ENCODE data around the gene ERVFRD-1.

Gene ERVFRD-1

DNA sequence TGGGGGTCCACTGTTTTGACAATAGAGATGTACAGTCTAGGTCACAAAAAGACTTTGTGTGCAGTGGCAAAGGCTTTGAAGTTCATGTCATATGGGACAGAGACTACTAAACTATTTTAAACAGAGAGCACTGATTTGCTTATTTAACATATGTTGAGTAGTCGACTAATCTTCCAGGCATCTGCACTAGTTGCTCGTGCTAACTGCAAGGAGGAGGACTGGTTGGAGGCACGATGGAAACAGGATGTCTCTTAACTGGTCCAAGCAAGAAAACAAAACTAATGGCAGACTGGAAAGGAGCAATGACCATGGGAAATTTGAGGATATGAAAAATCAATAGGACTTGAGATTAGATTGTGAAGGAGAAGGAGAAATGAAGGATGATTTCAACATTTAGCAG, 28.5 kb upstream of the ERVFRD-1 start:
- H3F3A ChIP-seq (ENCODE audit: insufficient read depth, low read length): no peaks in the 10 kb centered on the region
- TF ChIP-seq EZH2phosphoT487 (IDR thresholded peaks at IDR 0.05; ENCODE audit: low read length): no peak
- TF ChIP-seq, protein P1, sequence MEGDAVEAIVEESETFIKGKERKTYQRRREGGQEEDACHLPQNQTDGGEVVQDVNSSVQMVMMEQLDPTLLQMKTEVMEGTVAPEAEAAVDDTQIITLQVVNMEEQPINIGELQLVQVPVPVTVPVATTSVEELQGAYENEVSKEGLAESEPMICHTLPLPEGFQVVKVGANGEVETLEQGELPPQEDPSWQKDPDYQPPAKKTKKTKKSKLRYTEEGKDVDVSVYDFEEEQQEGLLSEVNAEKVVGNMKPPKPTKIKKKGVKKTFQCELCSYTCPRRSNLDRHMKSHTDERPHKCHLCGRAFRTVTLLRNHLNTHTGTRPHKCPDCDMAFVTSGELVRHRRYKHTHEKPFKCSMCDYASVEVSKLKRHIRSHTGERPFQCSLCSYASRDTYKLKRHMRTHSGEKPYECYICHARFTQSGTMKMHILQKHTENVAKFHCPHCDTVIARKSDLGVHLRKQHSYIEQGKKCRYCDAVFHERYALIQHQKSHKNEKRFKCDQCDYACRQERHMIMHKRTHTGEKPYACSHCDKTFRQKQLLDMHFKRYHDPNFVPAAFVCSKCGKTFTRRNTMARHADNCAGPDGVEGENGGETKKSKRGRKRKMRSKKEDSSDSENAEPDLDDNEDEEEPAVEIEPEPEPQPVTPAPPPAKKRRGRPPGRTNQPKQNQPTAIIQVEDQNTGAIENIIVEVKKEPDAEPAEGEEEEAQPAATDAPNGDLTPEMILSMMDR (IDR thresholded peaks at IDR 0.05; ENCODE audit: low read length): no peak
- TF ChIP-seq EZH2 (optimal IDR thresholded peaks at IDR 0.05; ENCODE audit: low read depth, low read length): no peak
- no peaks in the 10 kb centered on the region for H4K20me1 ChIP-seq (ENCODE audit: insufficient read depth, low read length)
- H3K4me1 ChIP-seq (ENCODE audit: low read length): no peaks in the 10 kb centered on the region
- H3K79me2 ChIP-seq (ENCODE audit: low read length): no peaks in the 10 kb centered on the region
- no peak overlapping the region for H3K27ac ChIP-seq (ENCODE audit: low read length)
- no peaks in the 10 kb centered on the region for H3K9me2 ChIP-seq (replicated peaks; ENCODE audit: insufficient read depth, low read length)
- H3K4me3 ChIP-seq (ENCODE audit: low read length): no peak overlapping the region
- H3K4me2 ChIP-seq (ENCODE audit: low read depth, low read length): no peak overlapping the region
- H3K36me3 ChIP-seq (replicated peaks; ENCODE audit: insufficient read depth, low read length): 0 out of 2 replicates have a peak, but pooled peaks cover 4% of the 10 kb centered on the region
- DNase-seq: no peak
- H3K9ac ChIP-seq (ENCODE audit: low read length): no peak overlapping the region
- H2AFZ ChIP-seq (ENCODE audit: low read length): no peak overlapping the region
- H3K27me3 ChIP-seq (replicated peaks; ENCODE audit: insufficient read depth, low read length): no peaks in the 10 kb centered on the region
- H3K9me3 ChIP-seq (replicated peaks; ENCODE audit: insufficient read depth, low read length): no peaks in the 10 kb centered on the region

DNA sequence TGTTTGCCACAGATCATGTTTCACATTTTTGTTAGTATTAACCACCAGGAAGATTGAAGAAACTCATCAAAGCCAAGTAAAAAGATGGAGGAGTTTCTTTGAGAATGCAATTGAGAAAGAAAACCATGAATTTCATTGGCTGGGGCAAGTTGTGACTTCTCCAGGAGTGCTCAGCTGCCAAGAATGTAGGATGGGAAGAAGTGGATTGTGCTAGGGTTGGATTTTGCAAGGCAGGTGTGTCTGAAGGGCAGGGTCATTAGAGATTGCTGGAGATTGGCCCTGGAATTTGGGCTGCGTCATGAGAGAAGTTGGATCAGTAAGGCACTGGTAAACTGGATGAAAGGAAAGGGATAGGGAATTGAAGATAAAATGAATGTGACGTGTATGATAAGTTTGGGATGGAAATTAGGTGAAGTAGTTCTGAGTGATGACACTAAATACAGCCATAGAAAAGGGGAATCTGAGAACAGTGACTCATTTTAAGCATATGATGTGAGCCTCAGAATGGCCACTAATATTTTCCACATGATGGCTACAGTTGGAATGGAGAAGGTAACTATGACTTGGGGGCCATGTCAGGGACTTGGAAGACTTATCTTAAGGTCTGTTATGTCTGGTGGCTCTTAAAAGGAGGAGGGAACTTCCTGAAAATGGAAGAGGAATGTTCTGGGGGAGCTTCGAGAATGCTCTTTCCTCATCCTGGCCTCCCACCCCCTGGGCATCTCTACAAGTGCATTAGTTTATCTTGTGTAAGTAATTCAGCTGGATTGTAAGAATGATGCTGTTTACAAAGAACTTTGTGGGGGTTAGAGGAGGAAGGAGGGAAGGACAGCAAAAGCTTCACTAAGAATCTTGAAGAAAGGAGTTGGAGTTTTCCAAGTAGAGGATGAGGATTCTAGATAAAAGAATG, 27.8 kb upstream of the ERVFRD-1 start:
- Histone ChIP-seq H3K36me3 (replicated peaks; ENCODE audit: insufficient read depth, low read length) (0 out of 2 replicates have a peak, but pooled peaks cover 7% of the 10 kb centered on the region), H3K79me2 (ENCODE audit: low read length) (no peaks in the 10 kb centered on the region), H3K9me3 (replicated peaks; ENCODE audit: insufficient read depth, low read length) (no peaks in the 10 kb centered on the region), H3K9ac (ENCODE audit: low read length) (no peak overlapping the region), H3K27ac (ENCODE audit: low read length) (no peak overlapping the region), H3K4me3 (ENCODE audit: low read length) (no peak overlapping the region), H3F3A (ENCODE audit: insufficient read depth, low read length) (no peaks in the 10 kb centered on the region), H3K4me2 (ENCODE audit: low read depth, low read length) (no peak overlapping the region), H3K27me3 (replicated peaks; ENCODE audit: insufficient read depth, low read length) (no peaks in the 10 kb centered on the region), H3K9me2 (replicated peaks; ENCODE audit: insufficient read depth, low read length) (no peaks in the 10 kb centered on the region), H2AFZ (ENCODE audit: low read length) (no peak overlapping the region), H4K20me1 (ENCODE audit: insufficient read depth, low read length) (no peaks in the 10 kb centered on the region), H3K4me1 (ENCODE audit: low read length) (no peaks in the 10 kb centered on the region)
- TF ChIP-seq EZH2 (optimal IDR thresholded peaks at IDR 0.05; ENCODE audit: low read depth, low read length) (no peak), EZH2phosphoT487 (IDR thresholded peaks at IDR 0.05; ENCODE audit: low read length) (no peak)
- TF ChIP-seq, protein P1 (IDR thresholded peaks at IDR 0.05; ENCODE audit: low read length): no peak
- no peak for DNase-seq

DNA sequence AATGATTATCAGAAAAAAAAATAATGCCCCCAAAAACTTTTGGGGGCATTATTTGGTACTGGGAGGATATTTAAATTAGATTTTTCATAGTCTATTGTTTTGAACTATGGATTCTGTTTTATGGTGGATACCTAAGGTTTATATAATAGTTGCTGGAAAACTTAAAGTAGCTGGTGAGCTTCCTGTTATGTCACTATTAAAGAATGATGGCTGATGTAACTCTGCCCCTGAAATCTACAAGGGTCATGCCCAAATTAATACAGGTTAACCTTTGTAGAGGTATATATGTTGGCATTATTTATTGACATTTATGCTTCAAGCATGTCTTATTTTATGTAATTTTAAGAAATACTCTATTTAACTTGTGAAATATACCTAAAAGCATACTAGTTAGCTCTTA, 25.3 kb upstream of the ERVFRD-1 start:
- no peak overlapping the region for H3K4me2 ChIP-seq (ENCODE audit: low read depth, low read length)
- no peak overlapping the region for H3K27ac ChIP-seq (ENCODE audit: low read length)
- H4K20me1 ChIP-seq (ENCODE audit: insufficient read depth, low read length): no peaks in the 10 kb centered on the region; the same call in 1 of the 2 replicates
- no peak overlapping the region for H2AFZ ChIP-seq (ENCODE audit: low read length)
- no peaks in the 10 kb centered on the region for H3K9me2 ChIP-seq (replicated peaks; ENCODE audit: insufficient read depth, low read length)
- H3K79me2 ChIP-seq (ENCODE audit: low read length): peaks cover 10% of the 10 kb centered on the region
- H3K9ac ChIP-seq (ENCODE audit: low read length): no peak overlapping the region
- no peaks in the 10 kb centered on the region for H3F3A ChIP-seq (ENCODE audit: insufficient read depth, low read length)
- no peaks in the 10 kb centered on the region for H3K4me1 ChIP-seq (ENCODE audit: low read length)
- no peaks in the 10 kb centered on the region for H3K9me3 ChIP-seq (replicated peaks; ENCODE audit: insufficient read depth, low read length)
- 0 out of 2 replicates have a peak, but pooled peaks cover 7% of the 10 kb centered on the region for H3K36me3 ChIP-seq (replicated peaks; ENCODE audit: insufficient read depth, low read length)
- H3K4me3 ChIP-seq (ENCODE audit: low read length): no peak overlapping the region
- no peaks in the 10 kb centered on the region for H3K27me3 ChIP-seq (replicated peaks; ENCODE audit: insufficient read depth, low read length)
- no peak for DNase-seq
- TF ChIP-seq, protein P1 (IDR thresholded peaks at IDR 0.05; ENCODE audit: low read length): no peak
- TF ChIP-seq EZH2 (optimal IDR thresholded peaks at IDR 0.05; ENCODE audit: low read depth, low read length): no peak
- TF ChIP-seq EZH2phosphoT487 (IDR thresholded peaks at IDR 0.05; ENCODE audit: low read length): no peak

Measured in MM.1S (cell line).